A673 (cell line): ENCODE results near the gene ALDH2. TPM values are rescaled to one million over a fixed set of nuclear protein-coding genes. Genes with fewer than 3 reads are reported as not detected.

Source experiments
- BruUV-seq: library from RNA; stranded (reverse); fragments of 400-500 nt; replicated peaks from 2 replicates; lab custom pipeline; 2021; lab: Mats Ljungman, UMichigan
- CTCF ChIA-PET: fragments of 300-600 bp; sonication (Branson Sonifier 250); formaldehyde crosslinking; loops from one replicate; lab custom pipeline; 2022; ENCODE audit warnings: antibody characterized with exemption; lab: Charles Lee
- POLR2A ChIA-PET: fragments of 300-600 bp; sonication (Branson Sonifier 250); formaldehyde crosslinking; loops from one replicate; lab custom pipeline; 2022; ENCODE audit warnings: antibody characterized with exemption; ENCODE audit not compliant: low non-redundant PET; lab: Charles Lee
- DNase-seq: peaks from one replicate; pipeline ENCODE4 v3.0.0-alpha.2; 2015; ENCODE audit warnings: low spot score
- H3K27ac ChIP-seq: fragments of 200-600 bp; sonication (generic); 2 replicates; pipeline ENCODE4 v1.5.1; 2016; ENCODE audit warnings: mixed run types, low read depth, mild to moderate bottlenecking, mixed read lengths, antibody characterized with exemption, low read length; ENCODE audit not compliant: poor library complexity, severe bottlenecking
- H3K27me3 ChIP-seq: fragments of 200-600 bp; sonication (generic); replicated peaks from 2 replicates; pipeline ENCODE4 v1.6.1; 2017; ENCODE audit warnings: mixed run types, low read depth, mild to moderate bottlenecking, mixed read lengths, antibody characterized with exemption, low read length; ENCODE audit not compliant: insufficient read depth, poor library complexity
- H3K36me3 ChIP-seq: fragments of 200-600 bp; sonication (generic); 2 replicates; pipeline ENCODE4 v1.6.1; 2016; ENCODE audit warnings: mixed run types, mild to moderate bottlenecking, mixed read lengths, antibody characterized with exemption, low read length; ENCODE audit not compliant: insufficient read depth, poor library complexity, severe bottlenecking
- H3K4me1 ChIP-seq: fragments of 200-600 bp; sonication (generic); 2 replicates; pipeline ENCODE4 v1.6.1; 2017; ENCODE audit warnings: mixed run types, mild to moderate bottlenecking, mixed read lengths, antibody characterized with exemption, low read length; ENCODE audit not compliant: insufficient read depth, poor library complexity, severe bottlenecking
- H3K4me3 ChIP-seq: fragments of 200-600 bp; sonication (generic); 2 replicates; pipeline ENCODE4 v1.5.1; 2016; ENCODE audit warnings: low read depth, mixed run types, mild to moderate bottlenecking, mixed read lengths, low read length; ENCODE audit not compliant: poor library complexity, severe bottlenecking
- H3K9me3 ChIP-seq: fragments of 200-600 bp; sonication (generic); 2 replicates; pipeline ENCODE4 v1.6.1; 2016; ENCODE audit warnings: mixed run types, low read depth, mild to moderate bottlenecking, mixed read lengths, antibody characterized with exemption, low read length; ENCODE audit not compliant: poor library complexity, severe bottlenecking
- EZH2 ChIP-seq: fragments of 200-600 bp; sonication (generic); IDR thresholded peaks from 2 replicates; pipeline ENCODE4 v1.6.1; 2017; ENCODE audit warnings: borderline replicate concordance, low read depth, mild to moderate bottlenecking, mixed read lengths, antibody characterized with exemption, low read length; ENCODE audit not compliant: poor library complexity, severe bottlenecking
- intact Hi-C: fragments of 100-400 bp; cut with micrococcal nuclease; formaldehyde crosslinking; loops from one replicate; pipeline ENCODE4 v1.10.0; 2022; ENCODE audit not compliant: unreplicated experiment
- total RNA-seq: library from RNA; stranded (reverse); gene quantifications from 2 replicates; pipeline ENCODE4 v1.2.3, GENCODE V29; 2021
- TF ChIP-seq, protein P1 (sequence below): fragments of 300-800, 200-600 bp; sonication (generic); conservative IDR thresholded peaks from 2 replicates; pipeline ENCODE4 v1.5.1; 2017; ENCODE audit warnings: low read depth, mild to moderate bottlenecking, antibody characterized with exemption, low read length, moderate library complexity, mixed read lengths

ALDH2 gene
- total RNA-seq, 1 experiment from 2014 or later, result 24.5 TPM

DNA sequence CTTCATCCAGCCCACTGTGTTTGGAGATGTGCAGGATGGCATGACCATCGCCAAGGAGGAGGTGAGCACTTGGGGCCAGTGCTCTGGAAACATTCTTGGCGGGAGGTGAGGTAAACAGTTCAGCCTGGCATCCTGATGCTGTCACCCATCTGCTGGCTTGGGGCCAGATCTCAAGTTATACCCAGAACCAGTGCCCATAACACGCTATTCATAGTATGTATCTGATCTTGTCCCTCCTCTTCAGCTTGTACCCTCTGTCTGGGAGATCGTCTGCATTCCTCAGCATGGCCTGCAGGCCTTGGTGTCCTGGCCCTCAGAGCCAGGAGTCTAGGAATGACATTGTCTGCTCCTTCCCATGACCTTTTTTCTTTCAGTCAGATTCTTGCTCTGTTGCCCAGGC, 31.4 kb downstream of the ALDH2 start:
- H3K4me3 ChIP-seq, result no peak overlapping the region
- H3K4me1 ChIP-seq, result no peaks in the 10 kb centered on the region
- TF ChIP-seq, protein P1, sequence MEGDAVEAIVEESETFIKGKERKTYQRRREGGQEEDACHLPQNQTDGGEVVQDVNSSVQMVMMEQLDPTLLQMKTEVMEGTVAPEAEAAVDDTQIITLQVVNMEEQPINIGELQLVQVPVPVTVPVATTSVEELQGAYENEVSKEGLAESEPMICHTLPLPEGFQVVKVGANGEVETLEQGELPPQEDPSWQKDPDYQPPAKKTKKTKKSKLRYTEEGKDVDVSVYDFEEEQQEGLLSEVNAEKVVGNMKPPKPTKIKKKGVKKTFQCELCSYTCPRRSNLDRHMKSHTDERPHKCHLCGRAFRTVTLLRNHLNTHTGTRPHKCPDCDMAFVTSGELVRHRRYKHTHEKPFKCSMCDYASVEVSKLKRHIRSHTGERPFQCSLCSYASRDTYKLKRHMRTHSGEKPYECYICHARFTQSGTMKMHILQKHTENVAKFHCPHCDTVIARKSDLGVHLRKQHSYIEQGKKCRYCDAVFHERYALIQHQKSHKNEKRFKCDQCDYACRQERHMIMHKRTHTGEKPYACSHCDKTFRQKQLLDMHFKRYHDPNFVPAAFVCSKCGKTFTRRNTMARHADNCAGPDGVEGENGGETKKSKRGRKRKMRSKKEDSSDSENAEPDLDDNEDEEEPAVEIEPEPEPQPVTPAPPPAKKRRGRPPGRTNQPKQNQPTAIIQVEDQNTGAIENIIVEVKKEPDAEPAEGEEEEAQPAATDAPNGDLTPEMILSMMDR, result no peak
- no peak for TF ChIP-seq EZH2
- CTCF ChIA-PET, result no interaction called here
- H3K27ac ChIP-seq, result no peak overlapping the region
- H3K9me3 ChIP-seq, result no peaks in the 10 kb centered on the region
- H3K27me3 ChIP-seq, result no peaks in the 10 kb centered on the region
- POLR2A ChIA-PET, result no interaction called here
- no TSS peak for BruUV-seq
- H3K36me3 ChIP-seq, result peaks cover 5% of the 10 kb centered on the region
- intact Hi-C loops, result no loop called here
- DNase-seq, result no peak

DNA sequence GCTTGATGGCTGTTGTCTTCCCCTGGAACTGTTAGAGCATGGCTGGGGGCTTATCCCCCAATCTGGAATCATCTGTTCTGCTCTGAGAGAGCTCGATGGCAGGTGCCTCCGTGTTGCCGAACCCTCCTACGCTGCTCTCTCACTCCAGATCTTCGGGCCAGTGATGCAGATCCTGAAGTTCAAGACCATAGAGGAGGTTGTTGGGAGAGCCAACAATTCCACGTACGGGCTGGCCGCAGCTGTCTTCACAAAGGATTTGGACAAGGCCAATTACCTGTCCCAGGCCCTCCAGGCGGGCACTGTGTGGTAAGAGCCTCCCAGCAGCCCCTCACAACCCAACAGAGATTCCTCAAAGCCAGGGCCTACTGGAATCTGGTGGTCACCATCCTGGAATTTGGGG, 33.0 kb downstream of the ALDH2 start:
- Histone ChIP-seq H3K27me3 (no peaks in the 10 kb centered on the region), H3K4me3 (no peak overlapping the region), H3K4me1 (no peaks in the 10 kb centered on the region), H3K9me3 (no peaks in the 10 kb centered on the region), H3K27ac (no peak overlapping the region), H3K36me3 (peaks cover 5% of the 10 kb centered on the region)
- no TSS peak for BruUV-seq
- intact Hi-C loops, result no loop called here
- CTCF ChIA-PET, result interaction anchor here (0.5 to 1.0 kb wide), 2 partner anchors 13 to 214 kb away, joined by 3 to 6 read pairs; no protein-coding TSS in a partner anchor
- no peak for TF ChIP-seq EZH2
- TF ChIP-seq, protein P1, result no peak
- POLR2A ChIA-PET, result no interaction called here
- no peak for DNase-seq

DNA sequence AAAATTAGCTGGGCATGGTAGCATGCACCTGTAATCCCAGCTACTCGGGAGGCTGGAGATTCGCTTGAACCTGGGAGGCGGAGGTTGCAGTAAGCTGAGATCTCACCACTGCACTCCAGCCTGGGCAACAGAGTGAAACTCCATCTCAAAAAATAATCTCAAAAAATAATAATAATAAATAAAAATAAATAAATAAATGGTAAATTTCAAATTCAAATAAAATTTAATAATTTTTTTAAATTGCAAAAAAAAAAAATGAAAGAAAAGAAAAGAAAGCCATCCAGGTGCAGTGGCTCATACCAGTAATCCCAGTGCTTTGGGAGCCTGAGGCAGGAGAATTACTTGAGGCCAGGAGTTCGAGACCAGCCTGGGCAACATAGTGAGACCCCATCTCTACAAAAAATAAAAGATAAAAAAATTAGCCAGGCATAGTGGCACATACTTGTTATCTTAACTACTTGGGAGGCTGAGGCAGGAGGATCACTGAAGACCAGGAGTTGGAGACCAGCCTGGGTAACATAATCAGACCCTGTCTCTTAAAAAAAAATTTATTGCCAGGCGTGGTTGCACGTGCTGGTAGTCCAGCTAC, 36.4 kb downstream of the ALDH2 start:
- DNase-seq, result no peak
- no peak overlapping the region for H3K27ac ChIP-seq
- no peak overlapping the region for H3K4me3 ChIP-seq
- no peaks in the 10 kb centered on the region for H3K4me1 ChIP-seq
- no TSS peak for BruUV-seq
- POLR2A ChIA-PET, result no interaction called here
- intact Hi-C loops, result no loop called here
- H3K36me3 ChIP-seq, result peaks cover 5% of the 10 kb centered on the region
- CTCF ChIA-PET, result no interaction called here
- no peaks in the 10 kb centered on the region for H3K27me3 ChIP-seq
- no peaks in the 10 kb centered on the region for H3K9me3 ChIP-seq
- TF ChIP-seq, protein P1, result no peak
- TF ChIP-seq EZH2, result no peak
